Measurements from ENCODE around the gene PDIA5.

DNA sequence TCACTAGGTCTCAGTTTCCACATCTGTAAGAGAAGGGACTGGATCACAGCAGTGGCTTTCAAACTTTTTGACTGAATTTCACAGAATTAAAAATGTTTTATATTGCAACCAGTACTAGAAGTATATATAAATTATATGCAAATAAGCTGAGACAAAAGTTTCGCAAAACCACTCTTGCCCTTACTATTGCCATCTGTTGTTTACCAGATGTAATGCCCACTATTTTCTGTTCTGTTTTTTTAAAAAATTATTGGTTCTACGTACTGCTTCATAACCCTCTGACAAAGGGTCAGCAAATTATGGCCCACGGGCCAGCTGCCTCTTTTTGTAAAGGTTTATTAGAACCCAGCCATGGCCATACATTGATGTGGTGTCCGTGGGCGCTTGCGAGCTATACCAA is 44.8 kb downstream of the PDIA5 start:
- no peak for TF ChIP-seq CTCF (IDR thresholded peaks at IDR 0.05)
- TF ChIP-seq POLR2A (IDR thresholded peaks at IDR 0.05): no peak
